ENCODE results near the gene COL11A2.

GRCh38 chr6:33166363-33166762 lies 25.9 kb downstream of the COL11A2 start:
- TF ChIP-seq CTCF (conservative IDR thresholded peaks at IDR 0.05) = no peak
- TF ChIP-seq ZFX (IDR thresholded peaks at IDR 0.05) = no peak
